TTC549 (cell line): ENCODE data around the gene IP6K3.

Experiments used
- FAIRE-seq: peaks from 2 replicates; lab custom pipeline; 2012; peaks lifted over from hg19 to GRCh38; lab: Jason Lieb, UNC

IP6K3 gene, protein sequence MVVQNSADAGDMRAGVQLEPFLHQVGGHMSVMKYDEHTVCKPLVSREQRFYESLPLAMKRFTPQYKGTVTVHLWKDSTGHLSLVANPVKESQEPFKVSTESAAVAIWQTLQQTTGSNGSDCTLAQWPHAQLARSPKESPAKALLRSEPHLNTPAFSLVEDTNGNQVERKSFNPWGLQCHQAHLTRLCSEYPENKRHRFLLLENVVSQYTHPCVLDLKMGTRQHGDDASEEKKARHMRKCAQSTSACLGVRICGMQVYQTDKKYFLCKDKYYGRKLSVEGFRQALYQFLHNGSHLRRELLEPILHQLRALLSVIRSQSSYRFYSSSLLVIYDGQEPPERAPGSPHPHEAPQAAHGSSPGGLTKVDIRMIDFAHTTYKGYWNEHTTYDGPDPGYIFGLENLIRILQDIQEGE

DNA sequence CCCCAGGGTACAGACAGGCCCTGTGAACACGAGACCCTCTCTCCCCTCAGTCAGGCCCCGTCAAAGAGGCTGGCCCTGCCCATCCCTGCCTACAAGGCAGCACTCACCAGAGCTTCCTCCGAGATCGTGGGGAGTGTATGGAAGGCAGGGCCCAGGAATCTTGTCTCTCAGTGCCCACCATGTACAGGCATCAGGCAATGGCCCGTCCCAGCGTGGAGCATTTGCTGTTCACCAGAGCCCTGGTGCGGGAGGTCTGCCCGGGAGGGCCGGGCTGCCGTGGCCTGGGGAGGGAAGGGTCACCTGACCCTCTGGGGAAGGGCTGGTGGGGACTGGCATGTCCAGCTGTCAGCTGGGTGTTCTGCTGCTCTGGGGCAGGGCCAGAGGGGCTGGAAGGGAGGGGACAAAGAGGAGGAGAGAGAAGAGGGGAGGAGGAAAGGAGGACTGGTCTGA, at the start of gene IP6K3:
Gene IP6K3 (minus strand): TSS at position 255 of the 450 bp plus-strand sequence. CDS start 11,429 bp downstream, outside the sequence.
- FAIRE-seq, result no peak

DNA sequence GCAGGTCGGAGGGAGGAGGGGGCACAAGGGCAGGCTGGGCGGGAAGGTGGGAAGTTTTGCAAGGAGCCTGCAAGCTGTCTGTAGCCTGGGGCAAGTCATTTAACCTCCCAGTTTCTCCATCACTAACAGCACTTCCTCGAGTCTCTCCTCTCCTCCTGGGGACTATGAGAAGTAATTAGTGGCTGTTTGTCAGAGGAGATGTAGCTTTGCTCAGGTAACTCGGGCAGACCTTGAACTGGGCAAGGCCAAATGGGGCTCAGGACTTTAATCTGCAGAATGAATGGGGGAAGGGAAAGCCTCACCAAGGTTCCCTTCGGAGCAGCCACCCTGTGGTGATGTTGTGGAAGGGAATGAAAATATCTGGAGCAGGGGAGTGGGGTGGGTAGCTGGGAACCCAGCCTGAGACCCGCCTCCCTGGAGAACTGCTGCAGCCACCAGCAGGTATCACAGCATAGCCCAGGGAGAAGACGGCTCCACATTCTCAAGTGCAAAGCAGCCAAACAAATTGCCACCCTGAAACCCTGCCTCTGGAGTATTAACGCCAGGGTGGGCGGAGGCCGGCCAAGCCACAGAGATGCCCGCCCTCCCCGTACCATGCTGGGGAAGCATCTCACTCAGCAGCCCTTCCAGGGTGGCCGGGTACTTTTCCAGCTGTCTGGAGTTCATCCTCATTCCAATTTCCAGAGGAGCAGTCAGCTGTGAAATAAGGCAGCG, 48.4 kb upstream of the IP6K3 start:
- no peak for FAIRE-seq

DNA sequence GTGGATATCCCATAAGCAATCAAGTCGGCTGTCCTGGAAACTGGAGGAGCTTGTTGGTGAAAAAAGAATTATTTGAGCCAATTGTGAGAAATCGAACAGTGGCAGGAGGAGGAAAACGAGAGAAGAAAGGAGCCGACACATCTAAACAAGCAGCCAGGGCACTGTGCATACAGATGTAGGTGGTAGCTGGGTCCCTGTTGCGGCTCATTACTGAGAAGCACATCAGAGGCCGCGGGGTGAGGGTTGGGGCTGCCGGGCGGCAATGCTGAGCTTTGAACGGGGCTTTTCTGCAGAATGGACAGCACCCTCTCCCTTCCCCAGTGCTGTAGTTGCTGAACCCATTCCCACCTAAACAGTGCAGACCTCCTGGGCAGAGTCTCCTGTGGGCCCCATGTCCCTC, 46.3 kb upstream of the IP6K3 start:
- no peak for FAIRE-seq

DNA sequence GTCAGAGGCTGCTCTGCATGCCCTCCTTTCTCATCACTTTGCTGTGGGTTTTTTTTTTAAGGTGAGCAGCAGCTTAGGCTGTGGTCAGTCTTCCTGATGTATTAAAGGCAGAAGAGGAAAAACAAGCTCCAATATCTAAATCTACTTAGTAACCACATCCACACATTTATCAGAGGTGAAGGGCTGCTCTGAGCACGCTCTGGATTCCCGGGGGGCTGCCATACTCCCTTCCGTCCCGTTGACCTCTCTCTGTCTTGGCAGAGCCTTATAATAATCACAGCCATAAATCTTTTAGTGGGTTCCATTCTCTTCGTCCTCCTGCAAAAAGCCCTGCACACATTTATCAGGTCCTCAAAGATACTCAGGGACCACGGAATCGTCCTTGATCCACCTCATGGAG, 44.9 kb upstream of the IP6K3 start:
- no peak for FAIRE-seq

DNA sequence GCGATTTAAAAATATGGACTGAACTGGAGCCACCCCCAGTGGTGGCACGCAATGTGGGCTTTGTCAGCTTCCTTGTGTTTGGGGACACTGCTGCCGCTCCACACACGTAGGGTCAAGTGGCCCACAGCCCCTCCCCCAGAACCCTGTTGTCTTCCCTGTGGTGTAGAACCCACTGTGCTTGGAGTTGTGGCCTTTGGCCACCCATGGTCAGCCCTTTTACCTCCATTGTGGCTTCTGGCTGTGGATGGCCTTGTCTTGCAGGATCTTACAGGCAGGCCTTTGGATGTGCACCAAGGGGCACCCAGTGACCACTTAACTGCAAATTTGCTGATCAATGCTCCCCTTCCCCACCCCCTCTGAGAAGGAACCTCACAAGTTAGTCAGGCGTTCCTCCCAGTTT, 44.2 kb upstream of the IP6K3 start:
- no peak for FAIRE-seq

DNA sequence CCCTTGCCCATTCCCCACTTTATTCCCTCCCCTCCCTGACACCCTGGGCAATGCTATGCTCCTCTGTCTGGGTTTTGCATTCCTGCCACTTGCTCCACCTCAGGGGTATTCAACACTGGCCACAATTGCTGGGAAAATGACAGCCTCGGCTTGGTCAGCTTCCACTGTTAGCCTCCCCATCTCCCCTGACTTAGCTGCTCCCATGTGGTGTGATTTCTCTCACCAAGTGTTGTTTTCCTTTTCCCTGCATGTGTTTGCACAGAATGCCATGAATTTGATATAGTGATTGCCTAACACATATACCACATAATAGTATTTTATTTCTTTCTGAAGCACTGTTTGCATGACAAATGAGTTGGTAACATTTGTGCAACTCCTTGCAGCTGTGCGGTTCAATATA, 43.7 kb upstream of the IP6K3 start:
- no peak for FAIRE-seq

DNA sequence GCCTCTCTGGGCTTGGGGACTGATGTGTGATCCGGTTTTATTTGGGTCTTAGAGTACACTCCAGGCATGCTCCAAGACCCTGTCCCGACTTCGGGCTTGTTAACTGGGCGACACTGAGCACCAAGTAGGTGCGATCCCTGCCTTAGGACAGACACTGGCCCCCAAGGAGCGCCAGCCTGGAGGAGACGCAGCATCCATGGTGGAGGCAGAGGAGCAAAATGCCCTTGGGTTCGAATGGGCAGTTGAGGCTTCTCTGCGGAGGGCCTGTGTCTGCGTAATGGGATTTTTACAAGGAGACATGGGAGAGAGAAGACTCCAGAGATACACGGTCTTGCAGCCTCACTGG, 42.8 kb upstream of the IP6K3 start:
- no peak for FAIRE-seq

DNA sequence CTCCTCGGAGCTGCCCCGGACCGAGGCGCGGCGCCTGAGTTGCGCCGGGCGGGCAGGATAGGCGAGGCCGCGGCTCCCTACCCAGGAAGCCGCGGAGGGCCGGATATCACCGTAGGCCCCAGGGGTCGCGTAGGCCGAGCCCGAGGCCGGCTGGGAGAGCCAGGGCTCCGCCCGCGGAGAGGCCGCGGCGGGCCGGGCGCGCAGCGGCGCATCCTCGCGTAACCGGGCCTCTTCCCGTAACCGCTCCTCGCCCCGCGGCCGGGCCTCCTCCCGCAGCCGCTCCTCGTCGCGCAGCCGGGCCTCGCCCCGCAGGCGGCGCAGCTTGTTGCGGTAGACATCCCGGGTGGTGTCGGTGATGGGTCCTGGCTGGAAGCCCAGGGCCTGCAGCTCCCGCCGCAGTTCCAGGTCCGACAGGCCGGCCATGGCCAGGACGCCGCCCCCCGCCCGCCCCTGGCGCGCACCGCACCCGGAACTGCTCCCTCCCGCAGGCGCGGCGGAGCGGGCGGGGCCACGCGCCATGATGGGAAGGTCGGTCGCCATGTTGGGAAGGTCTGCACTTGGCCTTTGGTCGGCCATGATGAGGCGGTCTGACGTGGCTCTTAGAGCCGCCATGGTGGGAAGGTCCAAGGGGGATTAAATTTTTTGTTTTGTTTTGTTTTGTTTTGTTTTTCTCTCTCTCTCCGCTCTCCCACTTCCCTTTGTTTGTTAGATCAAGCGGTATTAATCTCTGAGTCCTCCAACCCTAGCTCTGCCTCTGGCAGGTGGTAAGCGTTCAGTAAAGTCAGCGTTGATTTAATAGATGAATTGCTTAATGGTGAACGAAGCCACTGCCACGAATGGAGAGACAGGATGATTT, 42.2 kb upstream of the IP6K3 start, which contains the start of gene LEMD2:
Gene LEMD2 (minus strand): TSS at position 437 of the 856 bp plus-strand sequence. CDS start 14 bp downstream, at position 423.
- FAIRE-seq, result no peak

DNA sequence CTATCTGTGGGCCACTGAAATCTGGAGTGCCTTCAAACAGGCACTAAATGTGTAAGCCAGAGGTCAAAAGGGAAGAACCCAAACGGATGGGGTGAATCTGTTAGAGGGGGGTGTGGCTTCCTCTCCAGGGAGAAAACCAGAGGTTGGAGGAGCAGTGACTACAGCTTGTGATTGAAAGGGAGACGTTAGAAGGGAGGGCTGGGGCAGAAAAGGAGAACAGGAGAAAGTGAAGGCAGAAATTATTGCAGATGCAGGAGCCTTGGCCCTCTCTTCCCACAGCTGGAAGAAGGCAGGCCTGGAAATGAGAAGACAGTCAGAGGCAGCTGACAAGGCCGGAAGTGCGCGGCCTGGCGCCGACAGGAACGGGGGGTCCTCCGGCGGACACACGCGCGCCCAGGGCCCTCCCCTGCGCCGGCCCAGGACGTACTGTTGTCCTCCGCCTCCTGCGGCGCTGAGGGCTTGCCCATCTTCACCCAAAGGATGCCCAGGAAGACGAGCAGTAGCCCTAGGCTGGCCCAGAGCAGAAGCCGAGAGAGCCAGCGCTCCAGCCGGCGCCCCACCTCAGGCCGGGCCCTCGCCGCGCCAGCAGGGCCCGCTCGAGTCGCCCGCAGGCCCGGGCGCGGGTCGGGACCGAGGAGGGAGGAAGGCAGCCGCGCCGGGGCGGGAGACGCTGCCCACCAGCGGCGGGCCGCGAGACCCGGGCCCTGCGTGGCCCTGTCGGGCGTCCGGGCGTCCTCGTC, 41.4 kb upstream of the IP6K3 start:
- no peak for FAIRE-seq

DNA sequence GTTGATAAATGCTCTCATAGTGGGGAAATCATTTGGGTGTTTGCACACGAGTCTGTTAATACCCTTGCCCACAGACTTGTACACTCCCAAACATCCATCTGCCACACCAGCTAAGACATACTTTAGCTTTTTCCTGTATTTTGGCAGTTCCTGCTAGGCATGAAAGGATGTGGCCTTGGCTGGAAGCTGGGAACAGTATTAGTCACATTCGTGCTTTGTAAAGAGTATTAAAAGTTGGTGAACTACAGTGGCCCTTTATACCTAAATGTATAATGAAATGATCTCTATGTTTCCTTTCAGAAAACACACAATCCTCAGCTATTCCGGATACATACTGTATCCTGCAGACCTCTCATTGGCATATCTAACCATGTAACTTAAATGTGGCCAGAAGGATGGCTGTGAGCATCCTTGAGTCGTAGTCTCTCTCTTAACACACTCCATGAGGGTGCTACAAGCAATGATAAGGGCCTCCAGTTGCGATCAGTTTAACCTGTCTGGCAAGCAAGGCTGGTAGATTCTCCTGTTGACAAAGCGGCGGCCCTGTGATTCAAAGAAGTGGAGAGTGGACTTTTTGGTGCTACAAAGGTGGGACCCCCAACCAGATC, 40.7 kb upstream of the IP6K3 start:
- no peak for FAIRE-seq

DNA sequence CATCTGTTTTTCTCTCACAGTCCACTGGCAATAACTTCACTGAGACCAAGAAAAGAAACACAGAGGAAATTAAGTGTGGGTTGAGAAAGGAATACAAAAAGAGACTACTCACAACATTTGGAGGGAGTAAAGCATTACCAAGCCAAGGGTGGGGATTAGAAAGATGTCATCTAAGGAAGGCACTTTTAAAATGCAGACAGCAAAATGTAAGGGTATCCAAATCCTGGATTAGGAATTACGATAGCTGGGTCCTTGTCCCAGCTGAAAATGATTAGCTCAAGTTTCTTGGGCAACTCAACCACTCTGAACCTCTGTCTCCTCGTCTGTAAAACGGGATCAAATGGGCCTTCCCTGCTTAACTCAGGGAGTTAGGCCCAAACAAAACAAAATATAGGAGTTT, 40.0 kb upstream of the IP6K3 start:
- FAIRE-seq, result no peak

DNA sequence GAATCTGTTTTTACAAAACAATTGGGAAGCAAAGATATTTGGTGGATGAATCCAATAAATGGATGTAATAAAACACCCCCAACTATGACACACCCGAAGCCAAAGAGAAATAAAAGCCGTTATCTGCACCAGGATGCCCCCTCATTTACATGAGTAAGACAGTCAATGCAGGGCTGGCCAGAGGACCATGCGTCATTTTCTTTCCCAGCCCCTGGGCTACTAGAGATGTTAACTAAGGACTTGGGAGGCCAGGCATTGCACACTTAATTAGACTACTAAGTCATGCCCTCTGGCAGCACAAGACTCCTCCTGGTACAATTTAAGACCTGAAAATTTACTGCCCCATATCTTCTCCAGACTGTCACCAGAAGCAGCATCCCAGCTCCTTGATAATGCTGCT, 39.1 kb upstream of the IP6K3 start:
- no peak for FAIRE-seq

DNA sequence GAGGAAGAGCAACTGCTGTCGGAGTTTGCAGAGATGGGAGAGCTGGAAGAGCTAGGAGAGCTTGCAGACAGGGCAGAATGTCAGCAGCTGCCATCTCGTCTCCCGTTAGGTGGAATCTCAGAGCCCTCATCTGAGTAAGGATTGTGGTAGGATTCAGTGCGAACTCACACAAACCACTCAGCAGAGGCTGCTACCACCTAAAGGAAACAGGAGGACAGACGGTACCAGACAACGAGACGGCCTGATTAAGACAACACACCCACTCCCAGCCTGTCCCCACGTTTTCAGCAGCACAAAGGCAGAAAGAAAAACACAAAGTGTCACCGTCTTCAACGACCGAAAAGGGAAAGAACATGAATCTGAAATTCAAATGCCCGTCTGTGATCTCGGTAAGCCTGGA, 38.1 kb upstream of the IP6K3 start:
- FAIRE-seq, result no peak

DNA sequence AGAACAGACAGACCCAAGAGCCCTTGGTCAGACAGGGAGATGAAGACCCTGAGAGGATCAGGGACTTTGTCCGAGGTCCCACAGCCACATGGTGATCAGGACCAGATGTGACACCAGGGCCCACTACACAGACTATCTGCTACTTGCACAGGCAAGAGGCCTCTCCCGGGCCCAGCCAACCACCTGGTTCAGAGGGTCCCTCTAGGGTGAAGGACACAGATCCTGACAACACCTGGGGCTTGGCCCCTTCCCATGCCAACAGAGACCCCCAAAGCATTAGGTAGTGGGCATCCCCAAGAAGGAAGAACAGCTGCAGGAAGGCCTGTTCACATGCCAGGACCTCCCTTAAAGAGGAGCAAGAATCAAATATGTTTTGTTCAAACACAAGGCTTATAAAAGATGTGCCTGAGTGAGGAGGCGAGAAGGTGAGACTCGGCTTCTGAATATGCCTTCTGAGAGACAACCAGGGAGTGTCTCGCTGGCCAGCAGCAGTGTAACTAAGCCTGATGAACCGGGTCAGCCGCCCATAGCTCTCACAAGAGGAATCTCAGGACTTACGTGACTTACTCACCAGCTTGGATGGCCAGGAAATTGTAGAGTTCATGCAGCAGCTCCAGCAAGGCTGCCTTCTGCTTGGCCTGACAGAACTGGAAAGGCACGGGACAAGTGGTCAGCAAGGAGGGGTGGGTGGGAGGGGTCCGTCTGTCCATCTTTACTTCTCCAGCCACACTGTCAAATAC, 37.2 kb upstream of the IP6K3 start:
- FAIRE-seq, result no peak

DNA sequence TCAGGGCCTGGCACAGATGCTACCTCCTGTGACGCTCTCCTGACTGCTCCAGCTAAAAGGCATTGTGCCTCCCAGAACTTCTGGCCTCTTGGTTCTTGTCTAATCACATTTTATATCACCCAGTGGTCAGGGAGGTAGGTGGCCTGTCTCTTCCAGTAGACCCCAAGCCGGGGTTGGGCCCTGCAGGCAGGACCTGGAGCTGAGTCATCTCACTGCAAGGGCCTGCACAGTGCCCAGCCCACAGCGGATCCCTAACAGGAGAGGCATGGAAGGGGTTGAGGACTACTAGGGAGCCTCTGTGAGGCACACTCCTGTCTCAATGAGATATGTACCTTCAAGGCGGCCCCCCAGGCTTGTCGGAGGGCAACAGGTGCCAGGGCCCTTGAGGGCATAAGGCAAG, 35.9 kb upstream of the IP6K3 start:
- no peak for FAIRE-seq

DNA sequence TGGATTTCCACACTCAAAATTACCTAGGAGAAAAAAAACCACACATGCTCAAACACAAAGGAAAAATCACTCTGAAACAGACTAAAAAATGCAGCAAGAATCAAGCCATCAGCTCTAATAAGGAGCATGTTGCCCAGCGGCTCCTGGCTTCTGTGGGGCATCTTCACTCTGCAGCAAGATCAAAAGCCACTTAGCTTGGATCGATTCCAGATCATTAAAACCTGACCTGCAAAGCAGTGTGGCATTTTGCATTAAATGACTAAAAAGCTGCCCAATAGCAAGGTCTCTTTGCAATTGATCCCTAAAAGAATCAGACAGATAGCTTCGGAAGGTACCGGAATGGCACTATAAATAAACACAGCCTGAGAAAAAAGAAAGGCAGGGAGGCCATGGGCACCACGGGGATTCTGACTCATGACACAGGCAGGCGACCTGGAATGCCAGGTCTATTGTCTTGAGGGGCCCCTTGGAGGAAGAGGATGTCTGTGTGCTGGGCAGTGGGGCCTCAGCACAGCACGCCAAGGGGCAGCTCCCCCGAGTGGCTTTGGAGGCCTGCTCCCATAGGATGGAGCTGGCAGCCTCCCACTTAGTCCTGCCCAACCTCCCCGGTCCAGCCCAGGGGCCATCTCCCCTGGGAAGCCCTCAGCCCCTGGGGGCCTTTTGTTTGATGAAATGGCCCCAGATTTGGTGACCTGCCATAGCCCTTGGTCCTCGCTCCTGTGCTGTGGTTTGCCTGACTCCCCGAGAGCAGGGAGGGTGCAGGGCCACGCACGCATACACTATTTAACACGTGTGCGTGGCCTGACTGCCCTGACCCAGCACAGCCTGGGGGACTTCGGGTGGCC, 34.6 kb upstream of the IP6K3 start:
- no peak for FAIRE-seq

DNA sequence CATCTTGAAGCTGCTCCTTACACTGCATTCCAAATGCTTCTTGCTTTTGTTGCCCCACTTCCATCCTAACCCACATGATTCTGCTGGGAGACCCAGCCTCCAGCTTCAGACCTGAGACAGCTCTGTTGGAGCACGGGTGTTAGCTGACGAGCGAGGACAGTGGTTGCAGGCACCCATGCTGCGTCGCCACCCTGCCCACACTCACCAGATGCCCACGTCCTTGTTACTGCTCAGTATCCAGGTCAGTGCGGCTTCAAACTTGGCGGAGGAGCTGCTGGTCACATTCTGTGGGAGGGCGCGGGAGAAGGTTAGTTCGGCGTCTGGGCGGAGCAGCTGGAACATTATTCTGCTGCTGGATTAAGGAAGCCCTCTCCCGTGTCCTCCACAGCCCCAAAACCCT, 33.2 kb upstream of the IP6K3 start:
- FAIRE-seq, result no peak

DNA sequence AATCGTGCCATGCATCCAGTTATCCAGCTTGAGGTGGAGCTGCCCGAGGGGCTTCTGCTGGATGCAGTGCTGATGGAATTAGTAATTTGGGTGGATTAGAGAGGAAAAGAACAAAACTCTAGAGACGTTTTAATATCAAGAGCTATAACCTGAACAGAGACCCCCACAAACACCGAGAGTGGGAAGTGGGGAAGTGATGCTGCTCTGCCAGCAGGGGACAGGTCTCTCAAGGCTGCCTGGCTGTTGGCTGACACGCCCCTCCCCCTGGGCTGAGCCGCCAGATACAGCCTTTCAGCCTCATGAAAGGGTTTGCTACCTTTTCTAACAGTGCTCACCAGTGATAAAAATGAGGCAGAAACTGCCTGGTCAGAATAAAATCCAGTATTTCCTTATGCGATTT, 32.6 kb upstream of the IP6K3 start:
- FAIRE-seq, result no peak

DNA sequence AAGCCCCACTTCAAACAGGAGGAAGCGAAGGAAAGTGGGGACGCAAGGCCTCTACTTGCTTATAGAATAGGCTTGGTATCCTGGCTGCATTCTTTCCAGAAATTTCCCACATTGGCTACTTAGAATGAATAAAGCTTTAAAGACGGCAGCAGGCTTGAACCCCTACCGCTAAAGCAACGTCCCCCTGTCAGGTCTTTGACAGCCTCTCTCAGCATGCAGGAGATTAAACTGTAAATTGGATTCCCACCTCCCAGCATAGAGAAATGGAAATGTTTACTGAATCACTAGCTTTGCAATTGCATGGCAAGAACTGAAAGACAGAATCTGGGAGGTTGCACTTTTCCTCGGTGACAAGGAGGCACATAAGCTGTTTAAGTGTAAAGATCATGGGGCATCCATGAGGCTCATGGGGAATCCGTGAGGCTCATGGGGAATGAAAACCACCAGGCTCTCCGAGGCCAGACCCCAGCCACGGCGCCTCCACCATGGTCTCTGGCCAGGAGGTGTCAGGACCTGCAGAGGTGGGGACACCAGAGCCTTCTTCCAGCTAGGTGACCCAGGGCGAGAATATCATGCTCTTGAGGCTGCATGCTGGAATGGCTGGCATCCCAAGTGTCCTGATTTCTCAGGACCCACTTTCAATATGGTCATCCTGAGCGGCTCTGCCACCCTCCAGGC, 31.9 kb upstream of the IP6K3 start:
- FAIRE-seq, result no peak
